ENCODE results near the gene ARID1B. TPM values are rescaled to one million over a fixed set of nuclear protein-coding genes. Genes with fewer than 3 reads are reported as not detected.

Gene ARID1B
- total and polyA plus RNA-seq, 9 of the 15 experiments (the other 6 are each of a cell fraction or from before 2014, with no cell fraction given): 12.5 to 50.5 (median 25.8) TPM

DNA sequence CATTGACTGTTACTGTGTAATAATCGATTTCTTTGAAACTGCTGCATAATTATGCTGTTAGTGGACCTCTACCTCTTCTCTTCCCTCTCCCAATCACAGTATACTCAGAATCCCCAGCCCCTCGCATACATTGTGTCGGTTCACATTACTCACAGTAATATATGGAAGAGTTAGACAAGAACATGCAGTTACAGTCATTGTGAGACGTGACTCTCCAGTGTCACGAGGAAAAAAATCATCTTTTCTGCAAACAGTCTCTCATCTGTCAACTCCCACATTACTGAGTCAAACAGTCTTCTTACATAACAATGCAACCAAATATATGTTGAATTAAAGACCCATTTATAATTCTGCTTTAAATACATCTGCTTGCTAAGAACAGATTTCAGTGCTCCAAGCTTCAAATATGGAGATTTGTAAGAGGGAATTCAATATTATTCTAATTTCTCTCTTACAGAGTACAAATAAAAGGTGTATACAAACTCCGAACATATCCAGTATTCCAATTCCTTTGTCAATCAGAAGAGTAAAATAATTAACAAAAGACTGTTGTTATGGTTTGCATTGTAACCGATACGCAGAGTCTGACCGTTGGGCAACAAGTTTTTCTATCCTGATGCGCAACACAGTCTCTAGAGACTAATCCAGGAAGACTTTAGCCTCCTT is 432.8 kb downstream of the ARID1B start (continued):
- TF ChIP-seq KAT8 (IDR thresholded peaks at IDR 0.05; ENCODE audit: low read depth) (no peak), SMAD1 (IDR thresholded peaks at IDR 0.05; ENCODE audit: low read depth, low read length, partially characterized antibody) (no peak), SRSF1 (IDR thresholded peaks at IDR 0.05; ENCODE audit: low read depth, low read length) (no peak)

DNA sequence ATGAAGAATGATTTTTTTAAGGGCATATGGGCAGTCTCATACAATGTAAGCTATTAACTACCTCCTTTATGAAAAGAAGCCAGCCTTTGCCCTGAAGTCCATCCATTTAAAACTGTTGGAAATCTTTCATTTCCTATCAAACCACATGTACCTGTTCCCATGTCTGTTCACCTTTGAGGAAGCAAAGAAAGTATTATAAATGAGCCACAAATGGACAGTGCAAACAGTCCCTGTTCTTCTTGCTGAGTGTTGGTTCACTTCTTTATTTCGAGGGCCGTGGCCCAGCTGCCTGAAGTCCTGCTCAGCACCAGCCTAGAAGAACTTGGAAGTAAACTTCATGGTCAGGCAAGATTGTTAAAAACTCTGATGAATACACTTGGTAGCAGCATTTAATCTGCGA is 433.8 kb downstream of the ARID1B start:
- ATAC-seq: no peak
- H3K4me1 ChIP-seq (replicated peaks in 1 of 2; ENCODE audit: control insufficient read depth in 2 of 2, insufficient read depth in 2 of 2, low read length in 2 of 2): peaks cover 5 to 6% of the 10 kb centered on the region in 2 experiments; a peak in 3 of 5 replicates
- 93% methylated on average over 3 of the region's 3 CpGs for WGBS (ENCODE audit: insufficient coverage, low coverage, missing lambda C conversion rate)
- FAIRE-seq: no peak
- in situ Hi-C loops (cut with MboI): no loop called here
- H3K27me3 ChIP-seq (ENCODE audit: control insufficient read depth in 2 of 2, insufficient read depth in 2 of 2, low read length in 2 of 2): no peaks in the 10 kb centered on the region
- DNase-seq (ENCODE audit: extremely low read depth in 1 of 4, low spot score in 3 of 4): no peak
- BruUV-seq (replicated peaks): no TSS peak
- H3K4me2 ChIP-seq (ENCODE audit: insufficient read depth, low read length): no peak overlapping the region
- no peaks in the 10 kb centered on the region for H3K9me3 ChIP-seq (replicated peaks; ENCODE audit: control insufficient read depth, insufficient read depth, low read depth, low read length)
- H3K4me3 ChIP-seq: no peak overlapping the region
- peaks cover 16% of the 10 kb centered on the region; the same call in 2 of the 3 replicates for H3K36me3 ChIP-seq (ENCODE audit: control insufficient read depth, insufficient read depth, low read length)
- CTCF ChIA-PET (ENCODE audit: low intra/inter-chr PET ratio): no interaction called here
- H4K20me1 ChIP-seq (replicated peaks; ENCODE audit: control insufficient read depth, insufficient read depth, low read length): no peaks in the 10 kb centered on the region; the same call in 1 of the 2 replicates
- POLR2A ChIA-PET: interaction anchor here (0.6 to 0.8 kb wide), 3 partner anchors 13 to 327 kb away, joined by 3 read pairs; no protein-coding TSS in a partner anchor
- no peaks in the 10 kb centered on the region for H3K79me2 ChIP-seq (ENCODE audit: control insufficient read depth, insufficient read depth, low read length)
- H2AFZ ChIP-seq (ENCODE audit: low read depth, low read length): no peak overlapping the region
- H3K9ac ChIP-seq (ENCODE audit: insufficient read depth in 1 of 2, low read depth in 2 of 2, low read length in 2 of 2): no peak overlapping the region
- no peak overlapping the region for H3K27ac ChIP-seq (ENCODE audit: extremely low read depth, low read depth, low read length)
- intact Hi-C loops (cut with micrococcal nuclease): no loop called here
- H3K9me1 ChIP-seq (ENCODE audit: control insufficient read depth, insufficient read depth, low read length): no peaks in the 10 kb centered on the region
- TF ChIP-seq TAF9B (IDR thresholded peaks at IDR 0.05; ENCODE audit: partially characterized antibody): no peak
- TF ChIP-seq ZNF146 (CRISPR knock-in tag; IDR thresholded peaks at IDR 0.05; ENCODE audit: unreplicated experiment): no peak
- TF ChIP-seq, protein P1, sequence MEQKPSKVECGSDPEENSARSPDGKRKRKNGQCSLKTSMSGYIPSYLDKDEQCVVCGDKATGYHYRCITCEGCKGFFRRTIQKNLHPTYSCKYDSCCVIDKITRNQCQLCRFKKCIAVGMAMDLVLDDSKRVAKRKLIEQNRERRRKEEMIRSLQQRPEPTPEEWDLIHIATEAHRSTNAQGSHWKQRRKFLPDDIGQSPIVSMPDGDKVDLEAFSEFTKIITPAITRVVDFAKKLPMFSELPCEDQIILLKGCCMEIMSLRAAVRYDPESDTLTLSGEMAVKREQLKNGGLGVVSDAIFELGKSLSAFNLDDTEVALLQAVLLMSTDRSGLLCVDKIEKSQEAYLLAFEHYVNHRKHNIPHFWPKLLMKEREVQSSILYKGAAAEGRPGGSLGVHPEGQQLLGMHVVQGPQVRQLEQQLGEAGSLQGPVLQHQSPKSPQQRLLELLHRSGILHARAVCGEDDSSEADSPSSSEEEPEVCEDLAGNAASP (IDR thresholded peaks at IDR 0.05): no peak
- no peak for TF ChIP-seq U2AF2 (optimal IDR thresholded peaks at IDR 0.05; ENCODE audit: low read depth, low read length)
- TF ChIP-seq POLR2AphosphoS2 (IDR thresholded peaks at IDR 0.05; ENCODE audit: low read length): no peak
- TF ChIP-seq XRCC4 (IDR thresholded peaks at IDR 0.05; ENCODE audit: extremely low read depth, insufficient read depth, insufficient read length): no peak
- TF ChIP-seq, protein P2, sequence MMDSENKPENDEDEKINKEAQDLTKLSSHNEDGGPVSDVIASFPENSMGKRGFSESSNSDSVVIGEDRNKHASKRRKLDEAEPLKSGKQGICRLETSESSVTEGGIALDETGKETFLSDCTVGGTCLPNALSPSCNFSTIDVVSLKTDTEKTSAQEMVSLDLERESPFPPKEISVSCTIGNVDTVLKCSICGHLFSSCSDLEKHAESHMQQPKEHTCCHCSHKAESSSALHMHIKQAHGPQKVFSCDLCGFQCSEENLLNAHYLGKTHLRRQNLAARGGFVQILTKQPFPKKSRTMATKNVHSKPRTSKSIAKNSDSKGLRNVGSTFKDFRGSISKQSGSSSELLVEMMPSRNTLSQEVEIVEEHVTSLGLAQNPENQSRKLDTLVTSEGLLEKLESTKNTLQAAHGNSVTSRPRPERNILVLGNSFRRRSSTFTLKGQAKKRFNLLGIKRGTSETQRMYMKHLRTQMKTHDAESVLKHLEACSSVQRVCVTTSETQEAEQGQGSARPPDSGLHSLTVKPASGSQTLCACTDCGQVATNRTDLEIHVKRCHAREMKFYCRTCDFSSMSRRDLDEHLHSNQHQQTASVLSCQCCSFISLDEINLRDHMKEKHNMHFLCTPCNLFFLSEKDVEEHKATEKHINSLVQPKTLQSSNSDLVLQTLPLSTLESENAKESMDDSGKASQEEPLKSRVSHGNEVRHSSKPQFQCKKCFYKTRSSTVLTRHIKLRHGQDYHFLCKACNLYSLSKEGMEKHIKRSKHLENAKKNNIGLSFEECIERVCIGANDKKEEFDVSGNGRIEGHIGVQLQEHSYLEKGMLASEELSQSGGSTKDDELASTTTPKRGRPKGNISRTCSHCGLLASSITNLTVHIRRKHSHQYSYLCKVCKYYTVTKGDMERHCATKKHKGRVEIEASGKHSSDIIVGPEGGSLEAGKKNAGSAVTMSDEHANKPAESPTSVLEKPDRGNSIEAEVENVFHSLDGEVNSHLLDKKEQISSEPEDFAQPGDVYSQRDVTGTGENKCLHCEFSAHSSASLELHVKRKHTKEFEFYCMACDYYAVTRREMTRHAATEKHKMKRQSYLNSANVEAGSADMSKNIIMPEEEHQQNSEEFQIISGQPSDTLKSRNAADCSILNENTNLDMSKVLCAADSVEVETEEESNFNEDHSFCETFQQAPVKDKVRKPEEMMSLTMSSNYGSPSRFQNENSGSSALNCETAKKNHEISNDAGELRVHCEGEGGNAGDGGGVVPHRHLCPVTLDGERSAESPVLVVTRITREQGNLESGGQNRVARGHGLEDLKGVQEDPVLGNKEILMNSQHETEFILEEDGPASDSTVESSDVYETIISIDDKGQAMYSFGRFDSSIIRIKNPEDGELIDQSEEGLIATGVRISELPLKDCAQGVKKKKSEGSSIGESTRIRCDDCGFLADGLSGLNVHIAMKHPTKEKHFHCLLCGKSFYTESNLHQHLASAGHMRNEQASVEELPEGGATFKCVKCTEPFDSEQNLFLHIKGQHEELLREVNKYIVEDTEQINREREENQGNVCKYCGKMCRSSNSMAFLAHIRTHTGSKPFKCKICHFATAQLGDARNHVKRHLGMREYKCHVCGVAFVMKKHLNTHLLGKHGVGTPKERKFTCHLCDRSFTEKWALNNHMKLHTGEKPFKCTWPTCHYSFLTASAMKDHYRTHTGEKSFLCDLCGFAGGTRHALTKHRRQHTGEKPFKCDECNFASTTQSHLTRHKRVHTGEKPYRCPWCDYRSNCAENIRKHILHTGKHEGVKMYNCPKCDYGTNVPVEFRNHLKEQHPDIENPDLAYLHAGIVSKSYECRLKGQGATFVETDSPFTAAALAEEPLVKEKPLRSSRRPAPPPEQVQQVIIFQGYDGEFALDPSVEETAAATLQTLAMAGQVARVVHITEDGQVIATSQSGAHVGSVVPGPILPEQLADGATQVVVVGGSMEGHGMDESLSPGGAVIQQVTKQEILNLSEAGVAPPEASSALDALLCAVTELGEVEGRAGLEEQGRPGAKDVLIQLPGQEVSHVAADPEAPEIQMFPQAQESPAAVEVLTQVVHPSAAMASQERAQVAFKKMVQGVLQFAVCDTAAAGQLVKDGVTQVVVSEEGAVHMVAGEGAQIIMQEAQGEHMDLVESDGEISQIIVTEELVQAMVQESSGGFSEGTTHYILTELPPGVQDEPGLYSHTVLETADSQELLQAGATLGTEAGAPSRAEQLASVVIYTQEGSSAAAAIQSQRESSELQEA (IDR thresholded peaks at IDR 0.05; ENCODE audit: low read depth): no peak
- TF ChIP-seq RFX1 (IDR thresholded peaks at IDR 0.05): no peak
- no peak for TF ChIP-seq BRCA1 (IDR thresholded peaks at IDR 0.05)
- no peak for TF ChIP-seq BRCA1 (CRISPR knock-in tag; IDR thresholded peaks at IDR 0.05)
